CD1c-positive myeloid dendritic cell (primary cell): ENCODE measurements around the gene MPRIP.

Source experiments
- DNase-seq: peaks from one replicate; pipeline ENCODE4 v3.0.0-alpha.2; 2016; ENCODE audit errors: extremely low spot score

The MPRIP gene

GRCh38 chr17:17084941-17085340 is 42.7 kb downstream of the MPRIP start:
- no peak for DNase-seq

- DNase-seq: no peak
Measured at GRCh38 chr17:17086585-17086984, 44.3 kb downstream of the MPRIP start.

GRCh38 chr17:17087424-17088015 is 45.3 kb downstream of the MPRIP start:
- DNase-seq: no peak

GRCh38 chr17:17088086-17088485 is 45.8 kb downstream of the MPRIP start:
- DNase-seq: no peak

GRCh38 chr17:17088541-17089525 is 46.6 kb downstream of the MPRIP start:
- DNase-seq: no peak

DNA sequence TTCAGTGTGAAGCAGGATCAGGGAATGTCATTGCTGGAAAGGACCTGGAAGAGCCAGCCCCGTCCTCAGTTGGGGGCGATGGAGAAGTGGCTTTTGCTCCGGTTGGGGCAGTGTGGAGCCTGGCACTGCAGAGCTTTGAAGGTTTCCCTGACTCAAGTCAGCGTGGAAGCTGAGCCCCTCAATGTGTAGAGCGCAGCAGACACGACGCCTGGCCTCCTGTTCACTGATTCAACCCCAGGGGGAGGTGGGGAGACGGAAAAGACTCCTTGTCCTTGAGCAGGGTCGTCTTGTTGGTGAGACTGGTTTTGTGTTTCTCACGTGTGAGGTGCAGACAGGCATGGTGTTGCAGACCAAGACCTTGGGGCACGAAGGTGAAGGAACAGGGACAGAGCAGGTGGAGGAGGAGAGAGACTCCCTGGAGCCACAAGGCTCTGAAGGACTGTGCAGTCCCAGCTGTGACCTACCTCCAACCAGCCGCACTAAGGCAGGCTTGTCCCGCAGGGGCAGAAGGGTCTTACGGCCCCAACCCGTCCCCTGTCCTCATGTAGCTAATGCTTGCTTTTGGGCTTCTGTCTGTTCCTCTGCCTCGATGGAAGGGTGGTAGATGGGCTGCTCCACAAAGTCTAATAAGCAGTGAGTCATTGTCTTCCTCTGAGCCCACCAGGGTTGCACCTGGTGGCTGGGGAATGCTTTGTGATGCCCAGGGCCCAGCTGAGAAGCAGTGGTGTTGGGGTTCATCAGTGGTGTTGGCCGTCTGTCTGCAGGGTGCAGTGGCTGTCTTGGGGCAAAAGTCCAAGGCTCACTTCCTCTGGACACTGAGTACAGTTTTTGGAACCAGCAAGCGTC is 47.8 kb downstream of the MPRIP start:
- no peak for DNase-seq

GRCh38 chr17:17090642-17091103 is 48.4 kb downstream of the MPRIP start:
- no peak for DNase-seq

- DNase-seq: no peak
Measured at GRCh38 chr17:17091276-17091675, 49.0 kb downstream of the MPRIP start.

GRCh38 chr17:17091856-17092756 is 49.8 kb downstream of the MPRIP start:
- DNase-seq: no peak

- DNase-seq: no peak
Measured at GRCh38 chr17:17093764-17094163, 51.5 kb downstream of the MPRIP start.

- no peak for DNase-seq
Measured at GRCh38 chr17:17096438-17097178, 54.4 kb downstream of the MPRIP start.

- DNase-seq: no peak
Measured at GRCh38 chr17:17097763-17098345, 55.6 kb downstream of the MPRIP start.

DNA sequence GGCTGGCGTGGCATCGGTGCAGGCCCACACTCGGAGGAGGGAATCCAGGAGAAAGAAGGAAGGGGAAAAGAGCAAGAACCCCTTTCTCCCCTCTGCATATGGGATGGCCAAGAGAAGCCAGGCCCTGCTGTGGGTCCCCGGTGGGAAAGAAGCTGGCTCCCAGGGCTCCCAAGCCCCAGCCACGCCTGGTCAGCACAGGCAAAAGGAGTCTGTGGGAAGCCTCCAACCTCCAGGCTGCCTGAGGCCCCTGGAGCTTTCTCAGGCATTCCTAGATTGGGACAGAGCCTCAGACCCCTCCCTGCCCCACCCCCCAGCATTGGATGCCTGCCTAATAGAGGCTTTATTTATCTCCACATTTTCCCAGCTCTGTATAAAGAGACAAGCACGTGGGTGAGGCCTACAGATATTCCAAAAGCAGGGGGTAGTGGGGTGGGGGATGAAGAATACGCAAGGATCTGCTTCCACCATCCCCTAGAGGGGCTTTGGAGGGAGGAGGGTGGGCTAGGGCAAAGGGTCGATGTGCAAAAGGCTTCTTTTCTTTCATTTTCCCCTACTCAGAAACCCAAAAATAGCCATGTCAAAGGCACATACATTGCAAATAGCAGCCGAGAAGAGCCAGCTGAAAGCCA is 56.4 kb downstream of the MPRIP start:
- DNase-seq: no peak

DNA sequence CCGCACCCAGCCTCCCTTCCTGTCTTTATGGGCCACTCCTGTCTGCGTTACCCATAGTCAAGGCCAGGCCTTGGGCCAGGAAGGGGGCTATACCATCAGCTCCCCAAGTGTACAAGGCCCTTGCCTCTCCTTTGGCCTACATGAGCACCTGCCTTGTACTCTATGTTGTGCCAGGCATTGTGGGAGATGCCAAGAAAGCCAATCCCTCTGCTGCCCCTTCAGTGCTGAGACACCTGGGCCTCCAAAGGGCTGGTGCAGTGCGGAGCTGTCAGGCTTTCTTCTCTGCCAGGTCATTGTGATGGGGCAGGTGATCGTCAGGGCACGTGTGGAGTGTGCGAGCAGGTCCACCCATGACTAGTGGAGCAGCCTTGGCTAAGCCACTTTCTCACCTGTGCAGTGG is 59.9 kb downstream of the MPRIP start:
- DNase-seq: no peak

GRCh38 chr17:17103160-17103559 is 60.9 kb downstream of the MPRIP start:
- DNase-seq: no peak

GRCh38 chr17:17104036-17104435 is 61.8 kb downstream of the MPRIP start:
- no peak for DNase-seq

DNA sequence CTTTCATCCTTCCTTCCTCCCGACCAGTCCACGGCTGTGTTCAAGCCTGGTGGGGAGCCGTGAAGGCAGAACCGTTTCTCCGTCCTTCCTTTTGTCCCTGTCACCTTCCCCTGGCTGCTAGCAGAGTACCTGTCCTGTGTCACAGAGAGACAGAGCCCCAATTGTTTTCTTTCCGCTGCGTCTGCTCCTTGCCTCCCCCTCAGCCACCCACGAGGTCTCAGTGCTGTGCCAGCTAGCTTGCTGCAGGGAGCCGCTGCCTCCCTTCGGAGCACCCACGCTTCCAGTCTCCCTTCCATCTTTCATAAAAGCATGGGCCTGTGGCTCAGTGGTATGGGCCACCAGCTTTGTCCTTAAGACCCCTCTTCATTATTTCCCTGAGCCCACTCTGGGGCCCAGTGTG is 62.2 kb downstream of the MPRIP start:
- DNase-seq: no peak

GRCh38 chr17:17105976-17106375 is 63.7 kb downstream of the MPRIP start:
- no peak for DNase-seq

DNA sequence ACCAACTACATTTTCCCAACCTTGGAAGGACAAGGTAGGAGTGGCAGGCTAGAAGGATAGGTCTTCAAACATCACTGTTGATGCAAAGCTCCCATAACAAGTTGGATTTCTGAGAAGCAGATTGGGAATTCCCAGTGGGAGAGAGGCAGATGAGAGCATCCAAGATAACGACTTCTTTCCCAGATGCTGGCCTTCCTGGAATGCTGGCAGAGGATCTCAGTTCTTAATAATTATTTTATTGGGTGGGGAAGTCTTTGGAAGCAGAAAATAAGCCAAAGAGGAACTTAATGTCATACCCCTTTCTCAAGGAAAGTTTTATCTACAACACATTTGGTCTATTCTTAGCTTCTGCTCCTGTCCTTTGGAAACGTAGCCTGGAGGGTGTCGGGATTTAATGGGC is 64.5 kb downstream of the MPRIP start:
- no peak for DNase-seq

- no peak for DNase-seq
Measured at GRCh38 chr17:17107281-17107680, 65.0 kb downstream of the MPRIP start.
